Neural cell (in vitro differentiated cells): ENCODE data around the gene PRSS38. TPM values are rescaled to one million over a fixed set of nuclear protein-coding genes. Genes with fewer than 3 reads are reported as not detected.

Experiments used
- H2AFZ ChIP-seq: fragments of 200-600, 300-800 bp; sonication (generic), shearing (Covaris generic); 2 replicates; pipeline ENCODE4 v1.6.0; 2014; ENCODE audit warnings: low read depth, mild to moderate bottlenecking, antibody characterized with exemption, low read length, moderate library complexity
- H3F3A ChIP-seq: fragments of 200-600 bp; shearing (Covaris generic); 2 replicates; pipeline ENCODE4 v1.6.1; 2016; ENCODE audit warnings: mild to moderate bottlenecking, moderate library complexity, mixed read lengths, antibody characterized with exemption, low read length; ENCODE audit not compliant: insufficient read depth, poor library complexity, severe bottlenecking
- H3K27ac ChIP-seq: fragments of 200-600, 300-800 bp; sonication (generic), shearing (Covaris generic); 2 replicates; pipeline ENCODE4 v1.5.1; 2014; ENCODE audit warnings: mild to moderate bottlenecking, low read length, moderate library complexity
- H3K27me3 ChIP-seq: fragments of 300-800, 200-600 bp; sonication (generic), shearing (Covaris generic); 2 replicates; pipeline ENCODE4 v1.6.0; 2014; ENCODE audit warnings: mild to moderate bottlenecking, low read depth, low read length, moderate library complexity; ENCODE audit not compliant: insufficient read depth
- H3K36me3 ChIP-seq: fragments of 300-800, 200-600 bp; sonication (generic), shearing (Covaris generic); 2 replicates; pipeline ENCODE4 v1.5.1; 2014; ENCODE audit warnings: mild to moderate bottlenecking, antibody characterized with exemption, low read length, moderate library complexity; ENCODE audit not compliant: insufficient read depth
- H3K4me2 ChIP-seq: fragments of 300-800, 200-600 bp; sonication (generic), shearing (Covaris generic); 2 replicates; pipeline ENCODE4 v1.6.0; 2014; ENCODE audit warnings: mild to moderate bottlenecking, low read length
- H3K4me3 ChIP-seq: fragments of 300-800, 200-600 bp; sonication (generic), shearing (Covaris generic); 2 replicates; pipeline ENCODE4 v1.5.1; 2014; ENCODE audit warnings: mild to moderate bottlenecking, low read length, moderate library complexity
- H3K79me2 ChIP-seq: fragments of 200-600 bp; shearing (Covaris generic); replicated peaks from 2 replicates; pipeline ENCODE4 v1.6.0; 2014; ENCODE audit warnings: mild to moderate bottlenecking, low read length, moderate library complexity; ENCODE audit not compliant: insufficient read depth
- H3K9ac ChIP-seq: fragments of 300-800, 200-600 bp; sonication (generic), shearing (Covaris generic); 2 replicates; pipeline ENCODE4 v1.6.1; 2016; ENCODE audit warnings: mild to moderate bottlenecking, low read length, mixed read lengths
- H3K9me2 ChIP-seq: fragments of 200-600 bp; shearing (Covaris generic); 2 replicates; pipeline ENCODE4 v1.6.1; 2016; ENCODE audit warnings: mild to moderate bottlenecking, low read length, mixed read lengths; ENCODE audit not compliant: insufficient read depth
- H3K9me3 ChIP-seq: fragments of 200-600, 300-800 bp; sonication (generic), shearing (Covaris generic); 2 replicates; pipeline ENCODE4 v1.6.1; 2016; ENCODE audit warnings: mild to moderate bottlenecking, mixed run types, low read length, moderate library complexity, mixed read lengths
- H4K20me1 ChIP-seq: fragments of 200-600 bp; shearing (Covaris generic); 2 replicates; pipeline ENCODE4 v1.6.1; 2016; ENCODE audit warnings: mild to moderate bottlenecking, mixed run types; ENCODE audit not compliant: insufficient read depth
- CTCF ChIP-seq: fragments of 450-650 bp; IDR thresholded peaks from 2 replicates; pipeline ENCODE4 v1.5.1; 2014; ENCODE audit warnings: antibody characterized with exemption, mild to moderate bottlenecking, moderate library complexity; ENCODE audit not compliant: poor library complexity, severe bottlenecking
- EP300 ChIP-seq: fragments of 450-650 bp; conservative IDR thresholded peaks from 2 replicates; pipeline ENCODE4 v1.6.1; 2014; ENCODE audit warnings: antibody characterized with exemption, mild to moderate bottlenecking, moderate library complexity; ENCODE audit not compliant: poor library complexity, severe bottlenecking
- EZH2 ChIP-seq: fragments of 200-600, 300-800 bp; shearing (Covaris generic), sonication (generic); IDR thresholded peaks from 2 replicates; pipeline ENCODE4 v1.6.1; 2014; ENCODE audit warnings: antibody characterized with exemption, low read length, borderline replicate concordance, mild to moderate bottlenecking; ENCODE audit not compliant: insufficient read depth, poor library complexity, severe bottlenecking
- MXI1 ChIP-seq: fragments of 450-650 bp; conservative IDR thresholded peaks from 2 replicates; pipeline ENCODE4 v1.6.1; 2014; ENCODE audit warnings: antibody characterized with exemption, mild to moderate bottlenecking; ENCODE audit not compliant: poor library complexity, severe bottlenecking
- POLR2AphosphoS5 ChIP-seq: IDR thresholded peaks from 2 replicates; pipeline ENCODE4 v1.6.1; 2012
- RAD21 ChIP-seq: fragments of 450-650 bp; conservative IDR thresholded peaks from 2 replicates; pipeline ENCODE4 v1.6.1; 2014; ENCODE audit warnings: antibody characterized with exemption, mild to moderate bottlenecking, moderate library complexity
- SMC3 ChIP-seq: fragments of 450-650 bp; conservative IDR thresholded peaks from 2 replicates; pipeline ENCODE4 v1.6.1; 2014; ENCODE audit warnings: antibody characterized with exemption, mild to moderate bottlenecking, moderate library complexity; ENCODE audit not compliant: poor library complexity
- TAF1 ChIP-seq: IDR thresholded peaks from 2 replicates; pipeline ENCODE4 v1.6.1; 2012; ENCODE audit warnings: low read depth
- polyA plus RNA-seq: library from polyadenylated mRNA; depleted of rRNA; stranded (reverse); fragments of >200 nt; gene quantifications from 2 replicates; pipeline ENCODE4 v1.2.3, GENCODE V29; 2014
- TF ChIP-seq, protein P1 (sequence below): IDR thresholded peaks from 2 replicates; pipeline ENCODE4 v1.6.1; 2012; ENCODE audit warnings: borderline replicate concordance

The PRSS38 gene
- polyA plus RNA-seq, 1 donor from 2014 or later, result not detected

GRCh38 chr1:227796359-227796915 lies 19.0 kb upstream of the PRSS38 start:
- Histone ChIP-seq H3K4me3 (no peak overlapping the region), H3K27me3 (no peaks in the 10 kb centered on the region), H4K20me1 (no peaks in the 10 kb centered on the region), H3K36me3 (no peaks in the 10 kb centered on the region), H3K9me2 (no peaks in the 10 kb centered on the region), H3K79me2 (no peaks in the 10 kb centered on the region), H2AFZ (no peak overlapping the region), H3K9ac (no peak overlapping the region), H3K27ac (no peak overlapping the region), H3F3A (no peaks in the 10 kb centered on the region), H3K4me2 (no peak overlapping the region), H3K9me3 (no peaks in the 10 kb centered on the region)
- no peak for TF ChIP-seq TAF1

DNA sequence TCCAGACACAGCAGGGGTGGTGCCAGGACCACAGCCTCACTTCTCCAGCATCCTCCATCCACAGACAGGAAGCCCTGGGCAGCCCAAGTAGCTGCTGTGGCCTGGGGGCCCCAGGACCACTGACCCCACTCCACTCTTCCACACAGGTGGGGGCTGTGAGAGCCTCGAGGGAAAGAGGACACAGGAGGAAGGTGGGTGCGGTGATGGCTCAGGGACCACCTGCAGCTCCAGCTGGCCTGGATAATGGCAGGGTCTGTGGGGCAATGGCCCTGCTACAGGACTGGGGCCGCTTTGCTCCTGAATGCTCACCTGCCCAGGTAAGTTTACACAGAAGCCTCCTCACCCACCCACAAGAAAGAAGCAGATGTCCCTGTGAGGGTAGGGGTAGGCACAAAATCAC lies 18.3 kb upstream of the PRSS38 start:
- no peak overlapping the region for H3K4me2 ChIP-seq
- no peak overlapping the region for H2AFZ ChIP-seq
- H3K27ac ChIP-seq, result no peak overlapping the region
- H3F3A ChIP-seq, result no peaks in the 10 kb centered on the region
- H3K9me2 ChIP-seq, result no peaks in the 10 kb centered on the region
- no peaks in the 10 kb centered on the region for H3K27me3 ChIP-seq
- no peak overlapping the region for H3K9ac ChIP-seq
- H4K20me1 ChIP-seq, result no peaks in the 10 kb centered on the region
- H3K36me3 ChIP-seq, result no peaks in the 10 kb centered on the region
- H3K4me3 ChIP-seq, result no peak overlapping the region
- H3K79me2 ChIP-seq, result no peaks in the 10 kb centered on the region
- no peaks in the 10 kb centered on the region for H3K9me3 ChIP-seq
- TF ChIP-seq, protein P1, sequence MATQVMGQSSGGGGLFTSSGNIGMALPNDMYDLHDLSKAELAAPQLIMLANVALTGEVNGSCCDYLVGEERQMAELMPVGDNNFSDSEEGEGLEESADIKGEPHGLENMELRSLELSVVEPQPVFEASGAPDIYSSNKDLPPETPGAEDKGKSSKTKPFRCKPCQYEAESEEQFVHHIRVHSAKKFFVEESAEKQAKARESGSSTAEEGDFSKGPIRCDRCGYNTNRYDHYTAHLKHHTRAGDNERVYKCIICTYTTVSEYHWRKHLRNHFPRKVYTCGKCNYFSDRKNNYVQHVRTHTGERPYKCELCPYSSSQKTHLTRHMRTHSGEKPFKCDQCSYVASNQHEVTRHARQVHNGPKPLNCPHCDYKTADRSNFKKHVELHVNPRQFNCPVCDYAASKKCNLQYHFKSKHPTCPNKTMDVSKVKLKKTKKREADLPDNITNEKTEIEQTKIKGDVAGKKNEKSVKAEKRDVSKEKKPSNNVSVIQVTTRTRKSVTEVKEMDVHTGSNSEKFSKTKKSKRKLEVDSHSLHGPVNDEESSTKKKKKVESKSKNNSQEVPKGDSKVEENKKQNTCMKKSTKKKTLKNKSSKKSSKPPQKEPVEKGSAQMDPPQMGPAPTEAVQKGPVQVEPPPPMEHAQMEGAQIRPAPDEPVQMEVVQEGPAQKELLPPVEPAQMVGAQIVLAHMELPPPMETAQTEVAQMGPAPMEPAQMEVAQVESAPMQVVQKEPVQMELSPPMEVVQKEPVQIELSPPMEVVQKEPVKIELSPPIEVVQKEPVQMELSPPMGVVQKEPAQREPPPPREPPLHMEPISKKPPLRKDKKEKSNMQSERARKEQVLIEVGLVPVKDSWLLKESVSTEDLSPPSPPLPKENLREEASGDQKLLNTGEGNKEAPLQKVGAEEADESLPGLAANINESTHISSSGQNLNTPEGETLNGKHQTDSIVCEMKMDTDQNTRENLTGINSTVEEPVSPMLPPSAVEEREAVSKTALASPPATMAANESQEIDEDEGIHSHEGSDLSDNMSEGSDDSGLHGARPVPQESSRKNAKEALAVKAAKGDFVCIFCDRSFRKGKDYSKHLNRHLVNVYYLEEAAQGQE, result no peak
- TF ChIP-seq MXI1, result no peak
- TF ChIP-seq RAD21, result no peak
- TF ChIP-seq EZH2, result no peak
- TF ChIP-seq POLR2AphosphoS5, result no peak
- TF ChIP-seq CTCF, result no peak

- no peak overlapping the region for H3K27ac ChIP-seq
Observed at GRCh38 chr1:227797625-227798024, 17.9 kb upstream of the PRSS38 start.

More at GRCh38 chr1:227797625-227798024, 17.9 kb upstream of the PRSS38 start:
- Histone ChIP-seq H3K36me3 (no peaks in the 10 kb centered on the region), H3K9me3 (no peaks in the 10 kb centered on the region), H3K9ac (no peak overlapping the region), H3F3A (no peaks in the 10 kb centered on the region), H3K4me2 (no peak overlapping the region), H3K79me2 (no peaks in the 10 kb centered on the region), H3K27me3 (no peaks in the 10 kb centered on the region), H3K9me2 (no peaks in the 10 kb centered on the region), H2AFZ (no peak overlapping the region), H4K20me1 (no peaks in the 10 kb centered on the region), H3K4me3 (no peak overlapping the region)
- TF ChIP-seq RAD21 (no peak), EZH2 (no peak), EP300 (no peak), TAF1 (no peak), POLR2AphosphoS5 (no peak), MXI1 (no peak), CTCF (no peak), SMC3 (no peak)
- TF ChIP-seq, protein P1, result no peak
